Measurements from ENCODE around the gene CFAP46.

Gene CFAP46

GRCh38 chr10:132861884-132862461 lies 80.4 kb downstream of the CFAP46 start:
- H3K27me3 ChIP-seq (ENCODE audit: insufficient read depth, low read length, poor library complexity) = no peaks in the 10 kb centered on the region
- H3K9me3 ChIP-seq (ENCODE audit: insufficient read depth, low read length, severe bottlenecking) = no peaks in the 10 kb centered on the region
- H3K36me3 ChIP-seq (ENCODE audit: insufficient read depth, low read length) = no peaks in the 10 kb centered on the region
- DNase-seq = peak; percentile 1
- ATAC-seq (ENCODE audit: insufficient read depth, low read depth) = no peak
- peaks cover 28% of the 10 kb centered on the region for H3K4me1 ChIP-seq (ENCODE audit: insufficient read depth, low read length)
- TF ChIP-seq EZH2 (IDR thresholded peaks at IDR 0.05; ENCODE audit: borderline replicate concordance, low read depth, low read length, severe bottlenecking) = no peak
- peaks cover 8% of the 10 kb centered on the region for H4K20me1 ChIP-seq (ENCODE audit: insufficient read depth, low read length)
- no peak overlapping the region for H3K27ac ChIP-seq (ENCODE audit: low read length)
- H3K79me2 ChIP-seq (ENCODE audit: insufficient read depth, low read length) = no peaks in the 10 kb centered on the region
- no peak overlapping the region for H3K4me3 ChIP-seq (ENCODE audit: low read depth in 1 of 2, low read length in 2 of 2)
- no peak overlapping the region for H3K9ac ChIP-seq (ENCODE audit: low read depth, low read length)
- no peak overlapping the region for H2AFZ ChIP-seq (ENCODE audit: low read depth, low read length)
- no peak overlapping the region for H3K4me2 ChIP-seq (ENCODE audit: insufficient read depth, low read length)

- peaks cover 8% of the 10 kb centered on the region for H4K20me1 ChIP-seq (ENCODE audit: insufficient read depth, low read length)
- DNase-seq (peak; percentile 1), ATAC-seq (ENCODE audit: insufficient read depth, low read depth) (no peak)
- no peaks in the 10 kb centered on the region for H3K9me3 ChIP-seq (ENCODE audit: insufficient read depth, low read length, severe bottlenecking)
- TF ChIP-seq EZH2 (IDR thresholded peaks at IDR 0.05; ENCODE audit: borderline replicate concordance, low read depth, low read length, severe bottlenecking) = no peak
- TF ChIP-seq CTCF (IDR thresholded peaks at IDR 0.05; ENCODE audit: borderline replicate concordance, extremely low read depth, low read length, poor library complexity, severe bottlenecking) = no peak
- H3K4me1 ChIP-seq (ENCODE audit: insufficient read depth, low read length) = peaks cover 28% of the 10 kb centered on the region
- H3K36me3 ChIP-seq (ENCODE audit: insufficient read depth, low read length) = no peaks in the 10 kb centered on the region
- H2AFZ ChIP-seq (ENCODE audit: low read depth, low read length) = no peak overlapping the region
- H3K27me3 ChIP-seq (ENCODE audit: insufficient read depth, low read length, poor library complexity) = no peaks in the 10 kb centered on the region
- H3K79me2 ChIP-seq (ENCODE audit: insufficient read depth, low read length) = no peaks in the 10 kb centered on the region
- no peak overlapping the region for H3K27ac ChIP-seq (ENCODE audit: low read length)
- no peak overlapping the region for H3K4me3 ChIP-seq (ENCODE audit: low read depth in 1 of 2, low read length in 2 of 2)
- no peak overlapping the region for H3K4me2 ChIP-seq (ENCODE audit: insufficient read depth, low read length)
- H3K9ac ChIP-seq (ENCODE audit: low read depth, low read length) = no peak overlapping the region
Measured at GRCh38 chr10:132861116-132861691, 81.2 kb downstream of the CFAP46 start.

- no peak overlapping the region for H3K9ac ChIP-seq (ENCODE audit: low read depth, low read length)
- H3K79me2 ChIP-seq (ENCODE audit: insufficient read depth, low read length) = no peaks in the 10 kb centered on the region
- peaks cover 28% of the 10 kb centered on the region for H3K4me1 ChIP-seq (ENCODE audit: insufficient read depth, low read length)
- H3K36me3 ChIP-seq (ENCODE audit: insufficient read depth, low read length) = no peaks in the 10 kb centered on the region
- H3K27me3 ChIP-seq (ENCODE audit: insufficient read depth, low read length, poor library complexity) = no peaks in the 10 kb centered on the region
- H4K20me1 ChIP-seq (ENCODE audit: insufficient read depth, low read length) = peaks cover 4% of the 10 kb centered on the region
- H2AFZ ChIP-seq (ENCODE audit: low read depth, low read length) = no peak overlapping the region
- TF ChIP-seq EZH2 (IDR thresholded peaks at IDR 0.05; ENCODE audit: borderline replicate concordance, low read depth, low read length, severe bottlenecking) = no peak
- TF ChIP-seq CTCF (IDR thresholded peaks at IDR 0.05; ENCODE audit: borderline replicate concordance, extremely low read depth, low read length, poor library complexity, severe bottlenecking) = no peak
- H3K9me3 ChIP-seq (ENCODE audit: insufficient read depth, low read length, severe bottlenecking) = no peaks in the 10 kb centered on the region
- no peak for ATAC-seq (ENCODE audit: insufficient read depth, low read depth)
- no peak overlapping the region for H3K4me2 ChIP-seq (ENCODE audit: insufficient read depth, low read length)
- H3K27ac ChIP-seq (ENCODE audit: low read length) = no peak overlapping the region
- DNase-seq = no peak
- no peak overlapping the region for H3K4me3 ChIP-seq (ENCODE audit: low read depth in 1 of 2, low read length in 2 of 2)
Measured at GRCh38 chr10:132860532-132860931, 81.8 kb downstream of the CFAP46 start.

- DNase-seq (peak; percentile 1), ATAC-seq (ENCODE audit: insufficient read depth, low read depth) (no peak)
- Histone ChIP-seq H3K27me3 (ENCODE audit: insufficient read depth, low read length, poor library complexity) (no peaks in the 10 kb centered on the region), H3K4me3 (ENCODE audit: low read depth in 1 of 2, low read length in 2 of 2) (no peak overlapping the region), H2AFZ (ENCODE audit: low read depth, low read length) (no peak overlapping the region), H3K9me3 (ENCODE audit: insufficient read depth, low read length, severe bottlenecking) (no peaks in the 10 kb centered on the region), H4K20me1 (ENCODE audit: insufficient read depth, low read length) (no peaks in the 10 kb centered on the region), H3K36me3 (ENCODE audit: insufficient read depth, low read length) (no peaks in the 10 kb centered on the region), H3K4me1 (ENCODE audit: insufficient read depth, low read length) (peaks cover 20% of the 10 kb centered on the region), H3K27ac (ENCODE audit: low read length) (no peak overlapping the region), H3K4me2 (ENCODE audit: insufficient read depth, low read length) (no peak overlapping the region), H3K9ac (ENCODE audit: low read depth, low read length) (no peak overlapping the region), H3K79me2 (ENCODE audit: insufficient read depth, low read length) (no peaks in the 10 kb centered on the region)
- no peak for TF ChIP-seq EZH2 (IDR thresholded peaks at IDR 0.05; ENCODE audit: borderline replicate concordance, low read depth, low read length, severe bottlenecking)
- TF ChIP-seq CTCF (IDR thresholded peaks at IDR 0.05; ENCODE audit: borderline replicate concordance, extremely low read depth, low read length, poor library complexity, severe bottlenecking) = no peak
Measured at GRCh38 chr10:132859084-132859855, 83.1 kb downstream of the CFAP46 start.
